Gastrocnemius medialis (tissue), 4 donors: Measurements from ENCODE around the gene B4GALT5.

Experiments used
- CTCF ChIP-seq, 5 experiments: fragments of 450-650 bp in 3 of 5; fragments of 200-600 bp in 2 of 5; sonication (generic) in 2 of 5; IDR thresholded peaks in 4 of 5; conservative IDR thresholded peaks in 1 of 5; 1 replicate in 4 of 5; 2 replicates in 1 of 5; pipeline ENCODE4 v1.5.1; 2016 to 2019; ENCODE audit warnings: antibody characterized with exemption in 5 of 5, mild to moderate bottlenecking in 3 of 5, moderate library complexity in 3 of 5
- POLR2A ChIP-seq, 2 donors: fragments of 450-650 bp; IDR thresholded peaks; one replicate each; pipeline ENCODE4 v1.6.1; 2017; ENCODE audit warnings: antibody characterized with exemption in 2 of 2, mild to moderate bottlenecking in 2 of 2, moderate library complexity in 2 of 2

- TF ChIP-seq POLR2A (IDR thresholded peaks at IDR 0.05) = no peak
- no peak for TF ChIP-seq CTCF (IDR thresholded peaks at IDR 0.05 in 4 of 5, conservative IDR thresholded peaks at IDR 0.05 in 1 of 5)
Measured at GRCh38 chr20:49629606-49630005, 84.1 kb downstream of the B4GALT5 start.
